Tibial nerve (tissue), 4 donors: Measurements from ENCODE around the gene BPIFB3. TPM values are rescaled to one million over a fixed set of nuclear protein-coding genes. Genes with fewer than 3 reads are reported as not detected.

Source experiments
- DNase-seq, 2 donors: peaks; one replicate each; pipeline ENCODE4 v3.0.0-alpha.2; 2019; ENCODE audit warnings: low spot score in 2 of 2
- H3K27ac ChIP-seq, 4 donors: fragments of 200-600 bp; sonication (generic) in 3 of 4; one replicate each; pipeline ENCODE4 v1.5.1; 2017 to 2019; ENCODE audit warnings: mild to moderate bottlenecking in 1 of 4
- H3K27me3 ChIP-seq, 2 donors: fragments of 200-600 bp; sonication (generic) in 1 of 2; one replicate each; pipeline versions ENCODE4 v1.5.1 to v1.6.0; 2017 to 2019
- H3K36me3 ChIP-seq, 3 donors: fragments of 200-600 bp; sonication (generic); one replicate each; pipeline ENCODE4 v1.5.1; 2018 to 2019
- H3K4me1 ChIP-seq, 4 donors: fragments of 200-600 bp; sonication (generic) in 3 of 4; one replicate each; pipeline ENCODE4 v1.5.1; 2017 to 2019
- H3K4me3 ChIP-seq, 4 donors: fragments of 200-600 bp; sonication (generic) in 3 of 4; one replicate each; pipeline ENCODE4 v1.5.1; 2017 to 2019; ENCODE audit warnings: mild to moderate bottlenecking in 1 of 4, moderate library complexity in 1 of 4
- H3K9me3 ChIP-seq, 4 donors: fragments of 200-600 bp; sonication (generic) in 3 of 4; one replicate each; pipeline ENCODE4 v1.5.1; 2017 to 2019
- CTCF ChIP-seq, 5 experiments: fragments of 200-600 bp in 3 of 5; fragments of 450-650 bp in 2 of 5; sonication (generic) in 3 of 5; IDR thresholded peaks; one replicate each; pipeline ENCODE4 v1.5.1; 2016 to 2019; ENCODE audit warnings: antibody characterized with exemption in 5 of 5, mild to moderate bottlenecking in 3 of 5, moderate library complexity in 2 of 5
- EP300 ChIP-seq, 2 donors: sonication (generic); formaldehyde crosslinking; IDR thresholded peaks; one replicate each; pipeline ENCODE4 v1.6.1; 2017; ENCODE audit warnings: antibody characterized with exemption in 2 of 2, mild to moderate bottlenecking in 1 of 2
- POLR2A ChIP-seq, 2 donors: fragments of 450-650 bp; IDR thresholded peaks; one replicate each; pipeline ENCODE4 v1.6.1; 2017; ENCODE audit warnings: antibody characterized with exemption in 2 of 2, mild to moderate bottlenecking in 2 of 2, moderate library complexity in 2 of 2
- WGBS, 2 donors: methylation state at CpG; one replicate each; pipeline ENCODE4 v1.1.5; 2018; 5-methylcytosine and 5-hydroxymethylcytosine counted together
- total RNA-seq, 4 donors: library from RNA; depleted of rRNA; stranded (reverse); fragments of >200 nt; gene quantifications; one replicate each; pipeline ENCODE4 v1.1.0, GENCODE V29; 2016

Gene BPIFB3
- total RNA-seq, 4 donors from 2014 or later, result not detected

DNA sequence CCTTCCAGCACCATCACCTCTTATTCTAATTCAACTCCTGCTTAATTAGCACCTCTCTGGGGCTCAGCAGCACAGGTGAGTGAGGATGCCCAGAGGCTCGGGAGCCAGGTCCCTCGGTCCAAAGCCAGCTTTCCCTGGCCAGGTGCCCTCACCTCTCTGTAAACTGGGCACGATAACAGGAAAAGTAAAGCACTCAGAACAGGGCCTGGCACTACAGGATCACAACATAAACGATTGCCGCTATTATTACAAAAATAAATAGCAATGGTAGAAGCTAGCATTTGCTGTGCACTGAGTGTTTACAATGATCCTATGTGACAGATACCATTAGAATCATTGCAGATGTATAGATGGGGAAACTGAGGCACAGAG, 43.6 kb upstream of the BPIFB3 start:
- no peak for DNase-seq
- no peak for TF ChIP-seq EP300 (IDR thresholded peaks at IDR 0.05)
- no peak for TF ChIP-seq CTCF (IDR thresholded peaks at IDR 0.05)
- TF ChIP-seq POLR2A (IDR thresholded peaks at IDR 0.05), result no peak
- Histone ChIP-seq H3K27me3 (peaks cover 0 to 8% of the 10 kb centered on the region in 2 donors), H3K4me3 (no peak overlapping the region), H3K4me1 (no peaks in the 10 kb centered on the region), H3K27ac (no peak overlapping the region), H3K36me3 (no peaks in the 10 kb centered on the region), H3K9me3 (peaks cover 0 to 12% (median 0%) of the 10 kb centered on the region in 4 donors)
- 75 to 78% methylated on average over 5 of the region's 5 CpGs for WGBS, 2 donors

- H3K4me3 ChIP-seq, result no peak overlapping the region
- H3K36me3 ChIP-seq, result no peaks in the 10 kb centered on the region
- no peak for TF ChIP-seq EP300 (IDR thresholded peaks at IDR 0.05)
- no peak for TF ChIP-seq POLR2A (IDR thresholded peaks at IDR 0.05)
- no peak for TF ChIP-seq CTCF (IDR thresholded peaks at IDR 0.05)
- peaks cover 0 to 8% of the 10 kb centered on the region in 2 donors for H3K27me3 ChIP-seq
- no peak overlapping the region for H3K27ac ChIP-seq
- DNase-seq, result no peak
- WGBS, 2 donors, result 85 to 86% methylated on average over 4 to 8 of the region's 8 CpGs
- no peaks in the 10 kb centered on the region for H3K4me1 ChIP-seq
- H3K9me3 ChIP-seq, result peaks cover 0 to 5% (median 0%) of the 10 kb centered on the region in 4 donors
These were observed 42.8 kb upstream of the BPIFB3 start for GRCh38 chr20:33010674-33011449.

DNA sequence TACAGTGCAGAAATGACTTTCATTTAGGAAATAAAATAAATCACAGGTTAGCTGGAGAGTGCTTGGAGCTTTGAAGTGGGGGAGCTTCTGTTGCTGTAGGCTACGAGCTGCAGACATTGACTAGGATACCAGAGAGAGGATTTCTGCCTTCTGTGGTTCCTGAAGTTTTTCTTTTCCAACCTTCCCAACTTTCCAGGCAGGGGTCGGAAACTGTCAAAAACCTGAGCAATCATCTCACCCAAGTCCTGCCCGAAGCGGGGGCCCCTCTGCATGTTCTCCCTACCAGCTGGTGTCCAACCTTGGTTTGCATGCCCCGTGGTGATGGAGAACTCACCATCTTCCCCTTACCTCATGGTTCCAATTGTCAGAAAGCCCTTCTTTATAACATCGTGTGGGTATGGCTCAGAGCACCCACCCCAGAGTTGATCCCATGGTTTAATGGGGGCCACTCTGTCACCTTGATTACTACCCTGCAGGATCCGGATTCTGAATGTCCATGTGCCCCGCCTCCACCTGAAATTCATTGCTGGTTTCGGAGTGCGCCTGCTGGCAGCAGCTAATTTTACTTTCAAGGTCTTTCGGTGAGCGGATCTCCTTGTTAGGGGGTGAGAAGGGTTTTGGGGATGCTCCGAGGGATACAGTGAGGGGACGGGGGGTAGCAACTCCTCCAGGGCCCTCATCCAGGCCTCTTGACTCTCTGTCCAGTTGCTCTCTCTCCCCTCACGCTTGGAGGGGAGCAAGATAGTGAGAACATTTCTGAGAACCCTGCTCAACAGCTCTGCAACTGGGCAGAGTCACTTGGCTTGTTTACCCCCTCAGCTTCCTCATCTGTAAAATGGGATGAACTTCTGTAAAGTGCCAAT, 41.1 kb upstream of the BPIFB3 start:
- H3K9me3 ChIP-seq, result no peaks in the 10 kb centered on the region
- WGBS, 2 donors, result 86 to 88% methylated on average over 15 of the region's 15 CpGs
- H3K27me3 ChIP-seq, result peaks cover 0 to 8% of the 10 kb centered on the region in 2 donors
- TF ChIP-seq POLR2A (IDR thresholded peaks at IDR 0.05), result no peak
- TF ChIP-seq CTCF (IDR thresholded peaks at IDR 0.05), result no peak
- no peak for TF ChIP-seq EP300 (IDR thresholded peaks at IDR 0.05)
- H3K4me1 ChIP-seq, result no peaks in the 10 kb centered on the region
- no peak overlapping the region for H3K4me3 ChIP-seq
- no peak overlapping the region for H3K27ac ChIP-seq
- no peak for DNase-seq
- H3K36me3 ChIP-seq, result no peaks in the 10 kb centered on the region

DNA sequence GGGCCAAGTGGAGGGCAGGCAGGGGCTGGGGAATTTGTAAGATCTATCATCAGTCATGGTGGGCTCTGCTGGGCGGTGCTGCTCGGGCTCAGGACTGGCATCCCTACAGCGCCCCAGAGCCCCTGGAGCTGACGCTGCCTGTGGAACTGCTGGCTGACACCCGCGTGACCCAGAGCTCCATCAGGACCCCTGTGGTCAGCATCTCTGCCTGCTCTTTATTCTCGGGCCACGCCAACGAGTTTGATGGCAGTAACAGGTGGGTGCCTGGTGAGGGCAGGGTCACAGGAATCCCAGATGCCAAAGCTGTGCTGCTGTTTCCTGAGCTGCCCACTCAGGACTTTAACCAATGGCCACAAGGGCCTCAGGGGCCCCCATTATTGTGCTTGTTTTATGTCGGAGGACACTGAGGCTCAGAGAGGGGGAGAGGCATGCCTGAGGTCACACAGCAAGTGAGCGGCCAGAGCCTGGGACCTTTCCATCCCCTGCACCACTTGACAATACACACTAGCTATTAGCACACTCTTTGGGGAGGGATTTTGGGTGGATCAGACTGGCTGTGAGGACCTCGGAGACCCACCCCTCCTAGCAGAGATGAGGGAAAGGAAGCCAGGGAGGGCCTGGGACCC, 39.9 kb upstream of the BPIFB3 start:
- DNase-seq, result no peak

More for the DNA sequence above, 39.9 kb upstream of the BPIFB3 start:
- H3K36me3 ChIP-seq, result no peaks in the 10 kb centered on the region
- TF ChIP-seq EP300 (IDR thresholded peaks at IDR 0.05), result no peak
- no peak for TF ChIP-seq POLR2A (IDR thresholded peaks at IDR 0.05)
- TF ChIP-seq CTCF (IDR thresholded peaks at IDR 0.05), result no peak
- WGBS, 2 donors, result 66 to 82% methylated on average over 9 to 12 of the region's 12 CpGs
- H3K9me3 ChIP-seq, result no peaks in the 10 kb centered on the region
- no peaks in the 10 kb centered on the region for H3K4me1 ChIP-seq
- H3K27ac ChIP-seq, result no peak overlapping the region
- no peak overlapping the region for H3K4me3 ChIP-seq
- peaks cover 0 to 8% of the 10 kb centered on the region in 2 donors for H3K27me3 ChIP-seq
